Measurements from ENCODE around the gene PIGB. TPM values are rescaled to one million over a fixed set of nuclear protein-coding genes. Genes with fewer than 3 reads are reported as not detected.

PIGB gene
- total and polyA plus RNA-seq, 3 experiments from 2014 or later, result 17.4 to 22.4 (median 17.9) TPM

DNA sequence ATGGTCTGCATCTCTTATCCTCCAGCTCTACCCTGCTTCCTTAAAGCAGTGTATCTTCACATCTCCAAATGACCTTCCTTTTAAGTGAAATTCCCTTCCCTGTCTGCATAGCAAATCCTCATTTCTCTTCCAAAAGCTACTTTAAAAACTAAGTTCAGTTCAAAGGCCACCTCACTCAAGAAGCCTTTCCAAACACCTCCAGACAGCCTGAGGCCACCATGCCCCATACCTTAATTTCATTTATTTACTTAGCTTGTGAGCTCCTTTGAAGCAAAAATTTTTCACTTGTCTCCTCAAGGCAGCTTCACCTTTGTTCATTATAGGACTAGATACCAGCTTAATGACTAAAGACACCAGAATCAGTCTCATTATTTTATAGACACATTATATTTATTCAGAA lies 39.4 kb downstream of the PIGB start:
- Histone ChIP-seq H3K4me3 (ENCODE audit: low read length) (no peak overlapping the region), H3K36me3 (ENCODE audit: insufficient read depth, low read length) (peaks cover 11% of the 10 kb centered on the region), H3K27me3 (ENCODE audit: insufficient read depth, low read length, poor library complexity, severe bottlenecking) (no peaks in the 10 kb centered on the region), H3K27ac (ENCODE audit: low read depth, low read length) (no peak overlapping the region), H3K9me3 (ENCODE audit: low read length) (no peaks in the 10 kb centered on the region), H3K4me1 (ENCODE audit: insufficient read depth, low read length) (no peaks in the 10 kb centered on the region)
- H3K4me3 Mint-ChIP-seq, result no peak overlapping the region
- peaks cover 0 to 65% (median 29%) of the 10 kb centered on the region in 3 donors for H3K36me3 Mint-ChIP-seq
- H3K27ac Mint-ChIP-seq, result peak overlapping the region in 5 of 8 donors; percentile 0 to 75 (median 11)
- ChIA-PET CTCF (no interaction called here), POLR2A (no interaction called here)
- H3K4me1 Mint-ChIP-seq, result no peaks in the 10 kb centered on the region
- no peaks in the 10 kb centered on the region for H3K9me3 Mint-ChIP-seq
- H3K27me3 Mint-ChIP-seq, result no peaks in the 10 kb centered on the region
- no peak for DNase-seq

DNA sequence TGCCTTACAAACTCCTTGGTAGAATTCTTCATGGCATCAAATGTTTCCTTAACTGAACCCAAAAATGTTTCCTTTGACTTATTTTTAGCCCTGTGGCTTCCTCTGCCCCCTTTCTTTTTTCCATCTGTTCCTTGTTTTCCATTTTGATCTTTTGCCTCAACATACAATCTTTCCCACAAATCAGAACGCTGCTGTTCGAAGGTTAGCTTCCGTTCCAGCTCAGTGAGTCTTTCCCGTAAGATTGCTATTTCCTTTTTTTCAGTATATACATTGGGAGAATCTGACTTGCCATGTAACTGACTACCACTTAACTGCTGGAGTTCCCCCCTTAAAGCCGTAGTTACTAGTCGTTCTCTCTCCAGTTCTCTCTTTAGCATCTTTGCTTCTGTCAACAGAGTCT lies 41.2 kb downstream of the PIGB start:
- DNase-seq, result no peak
- ChIA-PET CTCF (interaction anchor here (0.9 kb wide), 2 partner anchors 13 to 48 kb away, joined by 3 to 4 read pairs; partner anchors contain the start of gene PIERCE2), POLR2A (no interaction called here)
- Mint-ChIP-seq H3K27ac (peak overlapping the region in 4 of 8 donors; percentile 11 to 58 (median 33)), H3K27me3 (no peaks in the 10 kb centered on the region), H3K4me3 (no peak overlapping the region), H3K4me1 (no peaks in the 10 kb centered on the region), H3K36me3 (peaks cover 0 to 65% (median 35%) of the 10 kb centered on the region in 3 donors), H3K9me3 (no peaks in the 10 kb centered on the region)
- Histone ChIP-seq H3K4me1 (ENCODE audit: insufficient read depth, low read length) (no peaks in the 10 kb centered on the region), H3K36me3 (ENCODE audit: insufficient read depth, low read length) (peaks cover 11% of the 10 kb centered on the region), H3K27ac (ENCODE audit: low read depth, low read length) (no peak overlapping the region), H3K27me3 (ENCODE audit: insufficient read depth, low read length, poor library complexity, severe bottlenecking) (no peaks in the 10 kb centered on the region), H3K4me3 (ENCODE audit: low read length) (no peak overlapping the region), H3K9me3 (ENCODE audit: low read length) (no peaks in the 10 kb centered on the region)

DNA sequence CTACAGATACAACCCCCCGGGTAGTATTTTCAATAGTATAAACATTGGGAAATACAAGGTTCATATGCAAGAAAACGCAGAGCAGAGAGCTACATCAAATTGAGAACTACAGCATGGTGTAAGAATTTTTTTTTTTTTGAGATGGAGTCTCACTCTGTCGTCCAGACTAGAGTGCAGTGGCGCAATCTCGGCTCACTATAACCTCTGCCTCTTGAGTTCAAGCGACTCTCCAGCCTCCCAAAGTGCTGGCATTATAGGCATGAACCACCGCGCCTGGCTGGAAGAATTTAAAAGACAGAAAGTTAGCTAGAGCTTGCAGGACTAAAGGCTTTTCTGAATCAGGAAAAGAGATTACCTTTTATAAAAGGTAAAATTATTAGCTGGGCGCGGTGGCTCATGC lies 42.0 kb downstream of the PIGB start:
- no peaks in the 10 kb centered on the region for H3K4me1 ChIP-seq (ENCODE audit: insufficient read depth, low read length)
- Mint-ChIP-seq H3K4me1 (no peaks in the 10 kb centered on the region), H3K36me3 (peaks cover 0 to 60% (median 31%) of the 10 kb centered on the region in 3 donors), H3K4me3 (no peak overlapping the region), H3K9me3 (no peaks in the 10 kb centered on the region), H3K27ac (no peak overlapping the region), H3K27me3 (no peaks in the 10 kb centered on the region)
- no peak overlapping the region for H3K27ac ChIP-seq (ENCODE audit: low read depth, low read length)
- no peak for DNase-seq
- H3K4me3 ChIP-seq (ENCODE audit: low read length), result no peak overlapping the region
- H3K36me3 ChIP-seq (ENCODE audit: insufficient read depth, low read length), result peaks cover 7% of the 10 kb centered on the region
- CTCF ChIA-PET, result interaction anchor here (0.9 kb wide), 1 partner anchor 12 kb away, joined by 3 read pairs; no protein-coding TSS in a partner anchor
- no peaks in the 10 kb centered on the region for H3K27me3 ChIP-seq (ENCODE audit: insufficient read depth, low read length, poor library complexity, severe bottlenecking)
- POLR2A ChIA-PET, result no interaction called here
- H3K9me3 ChIP-seq (ENCODE audit: low read length), result no peaks in the 10 kb centered on the region

DNA sequence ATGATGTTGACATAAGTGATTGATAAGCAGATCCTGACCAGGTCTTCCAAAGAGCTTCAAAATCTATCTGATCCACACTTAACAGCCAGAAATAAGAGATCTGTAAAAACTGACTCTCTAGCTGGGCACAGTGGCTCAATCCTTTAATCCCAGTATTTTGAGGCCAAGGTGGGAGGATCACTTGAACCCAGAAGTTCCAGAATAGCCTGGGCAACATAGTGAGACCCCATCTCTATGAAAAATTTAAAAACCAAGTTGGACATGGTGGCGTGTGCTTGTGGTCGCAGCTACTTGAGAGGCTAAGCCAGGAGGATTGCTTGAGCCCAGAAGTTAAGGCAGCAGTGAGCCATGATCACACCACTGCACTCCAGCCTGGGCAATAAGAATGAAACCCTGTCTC lies 43.6 kb downstream of the PIGB start:
- CTCF ChIA-PET, result no interaction called here
- no peaks in the 10 kb centered on the region for H3K9me3 Mint-ChIP-seq
- peaks cover 0 to 54% (median 23%) of the 10 kb centered on the region in 3 donors for H3K36me3 Mint-ChIP-seq
- peak overlapping the region in 4 of 8 donors; percentile 7 to 35 (median 33) for H3K27ac Mint-ChIP-seq
- no peaks in the 10 kb centered on the region for H3K27me3 Mint-ChIP-seq
- peaks cover 0 to 1% (median 0%) of the 10 kb centered on the region in 3 donors for H3K4me1 Mint-ChIP-seq
- H3K4me1 ChIP-seq (ENCODE audit: insufficient read depth, low read length), result no peaks in the 10 kb centered on the region
- DNase-seq, result no peak
- H3K4me3 Mint-ChIP-seq, result no peak overlapping the region
- H3K36me3 ChIP-seq (ENCODE audit: insufficient read depth, low read length), result peaks cover 6% of the 10 kb centered on the region
- no peak overlapping the region for H3K4me3 ChIP-seq (ENCODE audit: low read length)
- H3K9me3 ChIP-seq (ENCODE audit: low read length), result no peaks in the 10 kb centered on the region
- no peak overlapping the region for H3K27ac ChIP-seq (ENCODE audit: low read depth, low read length)
- POLR2A ChIA-PET, result no interaction called here
- H3K27me3 ChIP-seq (ENCODE audit: insufficient read depth, low read length, poor library complexity, severe bottlenecking), result no peaks in the 10 kb centered on the region

DNA sequence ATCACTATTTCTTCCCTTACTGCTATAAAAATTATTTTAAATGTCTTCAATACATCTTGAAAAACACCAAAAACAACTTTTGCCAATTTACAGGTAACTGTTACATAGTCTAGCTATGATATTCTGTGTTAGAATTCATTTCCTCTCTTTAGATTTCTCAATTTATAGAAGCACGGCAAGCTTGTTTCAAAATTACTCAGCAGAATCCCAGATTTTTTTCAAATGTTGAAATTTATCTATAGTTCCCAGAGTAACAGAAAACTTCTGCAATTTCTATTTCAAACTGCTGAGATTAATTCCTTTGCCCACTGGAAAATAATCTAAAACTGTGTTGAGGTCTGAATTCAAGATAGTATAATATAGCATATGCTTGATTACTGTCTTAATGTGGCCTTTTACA lies 48.0 kb downstream of the PIGB start:
- no peaks in the 10 kb centered on the region for H3K27me3 Mint-ChIP-seq

DNA sequence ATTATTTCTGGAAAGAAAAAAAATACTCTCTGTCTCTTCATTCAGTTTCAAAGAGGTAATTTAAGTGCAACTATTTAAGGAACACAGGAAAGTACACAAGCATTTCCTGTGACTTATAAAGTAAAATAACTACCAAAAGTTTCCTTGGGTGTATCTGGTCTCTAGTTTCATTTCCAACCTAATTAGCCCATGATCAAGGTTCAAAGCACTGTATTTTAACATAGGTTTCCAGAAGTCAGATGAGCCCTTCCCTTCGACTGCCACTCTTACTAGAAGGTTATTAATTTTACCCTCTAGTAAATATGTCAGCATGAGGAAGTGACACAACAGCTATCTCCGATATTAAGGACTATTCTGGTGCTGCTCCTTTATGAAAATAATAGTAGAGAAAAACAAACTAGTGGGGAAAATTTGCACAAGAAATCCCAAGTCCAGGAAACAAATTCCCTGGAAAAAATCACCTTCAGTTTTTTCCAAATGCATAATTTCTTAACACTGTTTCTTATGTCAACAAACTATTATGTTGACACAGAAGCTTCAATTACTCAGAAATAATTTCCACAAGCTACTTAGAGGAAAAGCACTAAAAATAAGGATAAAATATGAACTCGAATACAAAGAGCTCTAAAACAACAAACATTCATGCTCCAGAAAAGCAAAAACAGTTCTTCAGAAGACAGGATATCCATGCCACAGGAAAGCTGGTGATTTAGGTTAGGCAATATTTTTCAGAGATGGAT lies 53.8 kb downstream of the PIGB start:
- ChIA-PET POLR2A (no interaction called here), CTCF (interaction anchor here (1.4 to 1.6 kb wide), 2 partner anchors 12 to 13 kb away, joined by 3 read pairs; no protein-coding TSS in a partner anchor)
- no peaks in the 10 kb centered on the region for H3K9me3 Mint-ChIP-seq
- peak overlapping the region in 3 of 8 donors; percentile 33 to 77 (median 69) for H3K27ac Mint-ChIP-seq
- DNase-seq, result no peak
- H3K4me3 Mint-ChIP-seq, result no peak overlapping the region
- Histone ChIP-seq H3K4me3 (ENCODE audit: low read length) (no peak overlapping the region), H3K36me3 (ENCODE audit: insufficient read depth, low read length) (peaks cover 14% of the 10 kb centered on the region), H3K27ac (ENCODE audit: low read depth, low read length) (no peak overlapping the region), H3K27me3 (ENCODE audit: insufficient read depth, low read length, poor library complexity, severe bottlenecking) (no peaks in the 10 kb centered on the region), H3K9me3 (ENCODE audit: low read length) (no peaks in the 10 kb centered on the region), H3K4me1 (ENCODE audit: insufficient read depth, low read length) (no peaks in the 10 kb centered on the region)
- H3K36me3 Mint-ChIP-seq, result peaks cover 3 to 82% (median 30%) of the 10 kb centered on the region in 3 donors
- H3K4me1 Mint-ChIP-seq, result peaks cover 0 to 8% (median 0%) of the 10 kb centered on the region in 3 donors
- H3K27me3 Mint-ChIP-seq, result no peaks in the 10 kb centered on the region

More for the DNA sequence above, 48.0 kb downstream of the PIGB start:
- no peaks in the 10 kb centered on the region for H3K4me1 ChIP-seq (ENCODE audit: insufficient read depth, low read length)
- no peak for DNase-seq
- no peak overlapping the region for H3K27ac ChIP-seq (ENCODE audit: low read depth, low read length)
- H3K9me3 ChIP-seq (ENCODE audit: low read length), result no peaks in the 10 kb centered on the region
- H3K4me3 ChIP-seq (ENCODE audit: low read length), result no peak overlapping the region
- ChIA-PET CTCF (no interaction called here), POLR2A (no interaction called here)
- Mint-ChIP-seq H3K36me3 (peaks cover 3 to 62% (median 25%) of the 10 kb centered on the region in 3 donors), H3K4me1 (peaks cover 0 to 3% (median 0%) of the 10 kb centered on the region in 3 donors), H3K27ac (no peak overlapping the region), H3K9me3 (no peaks in the 10 kb centered on the region), H3K4me3 (no peak overlapping the region)
- H3K27me3 ChIP-seq (ENCODE audit: insufficient read depth, low read length, poor library complexity, severe bottlenecking), result no peaks in the 10 kb centered on the region
- peaks cover 7% of the 10 kb centered on the region for H3K36me3 ChIP-seq (ENCODE audit: insufficient read depth, low read length)

DNA sequence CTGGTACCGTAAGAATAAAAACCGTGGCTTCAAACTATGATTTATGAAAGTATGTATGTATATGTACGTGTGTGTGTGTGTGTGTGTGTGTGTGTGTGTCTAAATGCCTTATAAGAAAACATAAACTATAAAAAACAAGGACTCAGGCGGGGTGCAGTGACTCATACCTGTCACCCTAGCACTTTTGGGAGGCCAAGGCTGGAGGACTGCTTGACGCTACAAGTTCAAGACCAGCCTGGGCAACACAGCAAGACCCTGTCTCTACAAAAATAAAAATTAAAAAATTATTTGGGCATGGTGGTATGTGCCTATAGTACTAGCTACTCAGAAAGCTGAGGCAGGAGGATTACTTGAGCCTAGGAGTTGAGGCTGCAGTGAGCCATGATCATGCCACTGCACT lies 60.1 kb downstream of the PIGB start:
- no peak overlapping the region for H3K4me3 ChIP-seq (ENCODE audit: low read length)
- Mint-ChIP-seq H3K9me3 (no peaks in the 10 kb centered on the region), H3K4me3 (no peak overlapping the region), H3K27ac (no peak overlapping the region), H3K36me3 (peaks cover 11 to 73% (median 29%) of the 10 kb centered on the region in 3 donors), H3K4me1 (peaks cover 0 to 5% (median 3%) of the 10 kb centered on the region in 3 donors), H3K27me3 (no peaks in the 10 kb centered on the region)
- CTCF ChIA-PET, result no interaction called here
- H3K4me1 ChIP-seq (ENCODE audit: insufficient read depth, low read length), result no peaks in the 10 kb centered on the region
- POLR2A ChIA-PET, result interaction anchor here (0.5 kb wide), 1 partner anchor 518 kb away, joined by 3 read pairs; no protein-coding TSS in a partner anchor
- no peaks in the 10 kb centered on the region for H3K27me3 ChIP-seq (ENCODE audit: insufficient read depth, low read length, poor library complexity, severe bottlenecking)
- peaks cover 11% of the 10 kb centered on the region for H3K36me3 ChIP-seq (ENCODE audit: insufficient read depth, low read length)
- H3K27ac ChIP-seq (ENCODE audit: low read depth, low read length), result no peak overlapping the region
- no peaks in the 10 kb centered on the region for H3K9me3 ChIP-seq (ENCODE audit: low read length)
- no peak for DNase-seq

DNA sequence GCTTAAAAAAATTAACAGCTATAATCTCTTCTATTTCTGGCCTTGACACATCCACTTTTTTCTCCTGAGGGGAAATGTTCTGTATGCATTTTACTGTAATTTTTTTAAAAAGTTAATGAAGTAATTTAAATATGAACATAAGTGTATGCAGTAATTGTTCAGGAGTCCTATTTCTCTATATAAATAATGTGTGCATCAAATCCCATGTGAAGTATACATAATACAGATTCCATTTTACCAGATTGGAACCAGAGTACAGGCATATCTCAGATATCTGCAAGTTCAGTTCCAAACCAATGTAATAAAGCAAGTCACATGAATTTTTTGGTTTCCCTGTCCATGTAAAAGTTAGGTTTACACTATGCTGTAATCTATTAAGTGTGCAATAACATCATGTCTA lies 62.6 kb downstream of the PIGB start:
- Mint-ChIP-seq H3K4me3 (no peak overlapping the region), H3K4me1 (peaks cover 0 to 5% (median 3%) of the 10 kb centered on the region in 3 donors), H3K36me3 (peaks cover 17 to 72% (median 30%) of the 10 kb centered on the region in 3 donors), H3K9me3 (no peaks in the 10 kb centered on the region), H3K27me3 (no peaks in the 10 kb centered on the region), H3K27ac (peak overlapping the region in 1 of 8 donors; percentile 38)
- Histone ChIP-seq H3K4me3 (ENCODE audit: low read length) (no peak overlapping the region), H3K36me3 (ENCODE audit: insufficient read depth, low read length) (peaks cover 13% of the 10 kb centered on the region), H3K9me3 (ENCODE audit: low read length) (no peaks in the 10 kb centered on the region), H3K27ac (ENCODE audit: low read depth, low read length) (no peak overlapping the region), H3K4me1 (ENCODE audit: insufficient read depth, low read length) (no peaks in the 10 kb centered on the region), H3K27me3 (ENCODE audit: insufficient read depth, low read length, poor library complexity, severe bottlenecking) (no peaks in the 10 kb centered on the region)
- ChIA-PET POLR2A (interaction anchor here (1.2 kb wide), 1 partner anchor 27 kb away, joined by 3 read pairs; the partner anchor contains the start of genes CCPG1 and PIERCE2), CTCF (no interaction called here)
- DNase-seq, result no peak

Measured in CD8-positive, alpha-beta memory T cell (primary cell).